A549 (cell line): Measurements from ENCODE around the gene GPR160.

Source experiments
- EP300 ChIP-seq, 2 experiments: fragments of >200 bp; sonication (Bioruptor Twin); formaldehyde crosslinking; IDR thresholded peaks; 2 replicates in 1 of 2; 3 replicates in 1 of 2; pipeline ENCODE4 v1.6.1; 2016 to 2017
- TF ChIP-seq, protein P1 (sequence below): fragments of 200-600 bp; sonication (generic); IDR thresholded peaks from 2 replicates; pipeline ENCODE4 v1.6.1; 2016; ENCODE audit warnings: antibody characterized with exemption, mild to moderate bottlenecking, moderate library complexity

- TF ChIP-seq, protein P1, sequence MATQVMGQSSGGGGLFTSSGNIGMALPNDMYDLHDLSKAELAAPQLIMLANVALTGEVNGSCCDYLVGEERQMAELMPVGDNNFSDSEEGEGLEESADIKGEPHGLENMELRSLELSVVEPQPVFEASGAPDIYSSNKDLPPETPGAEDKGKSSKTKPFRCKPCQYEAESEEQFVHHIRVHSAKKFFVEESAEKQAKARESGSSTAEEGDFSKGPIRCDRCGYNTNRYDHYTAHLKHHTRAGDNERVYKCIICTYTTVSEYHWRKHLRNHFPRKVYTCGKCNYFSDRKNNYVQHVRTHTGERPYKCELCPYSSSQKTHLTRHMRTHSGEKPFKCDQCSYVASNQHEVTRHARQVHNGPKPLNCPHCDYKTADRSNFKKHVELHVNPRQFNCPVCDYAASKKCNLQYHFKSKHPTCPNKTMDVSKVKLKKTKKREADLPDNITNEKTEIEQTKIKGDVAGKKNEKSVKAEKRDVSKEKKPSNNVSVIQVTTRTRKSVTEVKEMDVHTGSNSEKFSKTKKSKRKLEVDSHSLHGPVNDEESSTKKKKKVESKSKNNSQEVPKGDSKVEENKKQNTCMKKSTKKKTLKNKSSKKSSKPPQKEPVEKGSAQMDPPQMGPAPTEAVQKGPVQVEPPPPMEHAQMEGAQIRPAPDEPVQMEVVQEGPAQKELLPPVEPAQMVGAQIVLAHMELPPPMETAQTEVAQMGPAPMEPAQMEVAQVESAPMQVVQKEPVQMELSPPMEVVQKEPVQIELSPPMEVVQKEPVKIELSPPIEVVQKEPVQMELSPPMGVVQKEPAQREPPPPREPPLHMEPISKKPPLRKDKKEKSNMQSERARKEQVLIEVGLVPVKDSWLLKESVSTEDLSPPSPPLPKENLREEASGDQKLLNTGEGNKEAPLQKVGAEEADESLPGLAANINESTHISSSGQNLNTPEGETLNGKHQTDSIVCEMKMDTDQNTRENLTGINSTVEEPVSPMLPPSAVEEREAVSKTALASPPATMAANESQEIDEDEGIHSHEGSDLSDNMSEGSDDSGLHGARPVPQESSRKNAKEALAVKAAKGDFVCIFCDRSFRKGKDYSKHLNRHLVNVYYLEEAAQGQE, result no peak
- no peak for TF ChIP-seq EP300 (IDR thresholded peaks at IDR 0.05)
Observed at GRCh38 chr3:170130532-170130931, 92.7 kb downstream of the GPR160 start.
